ENCODE measurements around the gene CP. TPM values are rescaled to one million over a fixed set of nuclear protein-coding genes. Genes with fewer than 3 reads are reported as not detected.
"Not testable (repeated sequence)": the region's sequence is repeated elsewhere in the genome, so short reads cannot be mapped to it uniquely, and the experiment has no call there.

CP gene
- total RNA-seq, 1 donor from 2014 or later, result not detected

GRCh38 chr3:149231871-149232270 lies 10.2 kb upstream of the CP start:
- Mint-ChIP-seq H3K4me3 (no peak overlapping the region), H3K27ac (no peak overlapping the region), H3K9me3 (no peaks in the 10 kb centered on the region), H3K36me3 (ENCODE audit: low read depth) (no peaks in the 10 kb centered on the region), H3K27me3 (no peaks in the 10 kb centered on the region), H3K4me1 (peaks cover 2% of the 10 kb centered on the region)
- DNase-seq, result no peak
- intact Hi-C loops (cut with micrococcal nuclease), result no loop called here
- ChIA-PET CTCF (no interaction called here), POLR2A (no interaction called here)
- TF ChIP-seq CTCF (IDR thresholded peaks at IDR 0.05), result no peak
- ATAC-seq (ENCODE audit: low read depth), result no peak

DNA sequence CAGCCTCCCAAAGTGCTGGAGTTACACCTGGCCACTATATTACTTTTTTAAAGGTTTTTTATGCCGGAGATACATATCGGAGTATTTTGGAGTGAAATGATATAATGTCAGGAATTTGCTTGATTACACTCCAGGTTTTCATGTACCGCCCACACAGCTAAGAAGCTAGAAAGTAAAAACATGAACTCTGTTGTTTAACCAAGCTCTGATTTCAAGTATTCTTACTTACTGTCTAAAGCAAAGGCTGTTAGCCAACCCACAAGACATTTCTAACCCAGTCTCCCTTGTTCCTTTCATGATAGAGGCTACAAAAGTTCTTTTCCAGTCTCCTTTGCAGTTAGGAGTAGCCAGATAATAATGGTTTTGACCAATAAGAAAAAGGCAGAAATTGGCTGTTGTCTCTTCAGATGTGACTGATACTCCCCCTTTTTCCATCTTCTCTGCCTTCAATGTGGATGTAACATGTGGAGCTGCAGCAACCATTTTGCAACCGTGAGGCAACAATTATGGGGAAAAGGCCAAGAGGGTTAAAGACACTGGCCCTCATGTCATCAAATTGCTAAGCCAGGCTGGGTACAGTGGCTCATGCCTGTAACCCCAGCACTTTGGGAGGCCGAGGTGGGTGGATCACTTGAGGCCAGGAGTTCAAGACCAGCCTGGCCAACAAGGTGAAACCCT lies 6.1 kb upstream of the CP start:
- H3K4me3 Mint-ChIP-seq, result no peak overlapping the region
- no peak for DNase-seq
- TF ChIP-seq CTCF (IDR thresholded peaks at IDR 0.05), result no peak
- ATAC-seq (ENCODE audit: low read depth), result no peak
- no peaks in the 10 kb centered on the region for H3K9me3 Mint-ChIP-seq
- no peaks in the 10 kb centered on the region for H3K36me3 Mint-ChIP-seq (ENCODE audit: low read depth)
- intact Hi-C loops (cut with micrococcal nuclease), result no loop called here
- ChIA-PET POLR2A (interaction anchor here (0.6 kb wide), 1 partner anchor 11 kb away, joined by 3 read pairs; no protein-coding TSS in a partner anchor), CTCF (interaction anchor here (1.2 kb wide), 1 partner anchor 41 kb away, joined by 3 read pairs; no protein-coding TSS in a partner anchor)
- H3K27ac Mint-ChIP-seq, result no peak overlapping the region
- no peaks in the 10 kb centered on the region for H3K27me3 Mint-ChIP-seq
- H3K4me1 Mint-ChIP-seq, result peaks cover 20% of the 10 kb centered on the region

DNA sequence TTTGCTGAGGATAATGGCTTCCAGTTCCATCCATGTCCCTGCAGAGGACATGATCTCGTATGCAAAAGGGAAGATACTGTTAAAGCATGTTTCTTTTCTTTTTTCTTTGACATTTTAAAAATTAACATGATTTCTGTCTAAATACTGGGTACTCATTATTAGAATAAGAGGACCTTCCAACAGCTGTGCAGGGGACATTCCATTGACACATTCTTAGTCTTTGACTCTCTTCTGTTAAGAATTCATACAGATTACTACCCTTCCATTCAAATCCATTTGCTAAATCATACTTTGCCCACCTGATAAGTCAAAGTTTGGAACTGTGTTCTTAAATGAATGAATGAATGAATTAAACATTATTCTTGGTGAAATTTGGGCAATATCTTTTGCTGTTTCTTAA lies 5.1 kb upstream of the CP start:
- CTCF ChIA-PET, result no interaction called here
- POLR2A ChIA-PET, result interaction anchor here (0.6 kb wide), 2 partner anchors 12 to 20 kb away, joined by 3 read pairs; no protein-coding TSS in a partner anchor
- Mint-ChIP-seq H3K4me3 (no peak overlapping the region), H3K4me1 (peaks cover 20% of the 10 kb centered on the region), H3K36me3 (ENCODE audit: low read depth) (no peaks in the 10 kb centered on the region), H3K27ac (peak overlapping the region; percentile 53), H3K9me3 (no peaks in the 10 kb centered on the region), H3K27me3 (no peaks in the 10 kb centered on the region)
- no peak for TF ChIP-seq CTCF (IDR thresholded peaks at IDR 0.05)
- intact Hi-C loops (cut with micrococcal nuclease), result no loop called here
- ATAC-seq (ENCODE audit: low read depth), result no peak
- DNase-seq, result no peak

DNA sequence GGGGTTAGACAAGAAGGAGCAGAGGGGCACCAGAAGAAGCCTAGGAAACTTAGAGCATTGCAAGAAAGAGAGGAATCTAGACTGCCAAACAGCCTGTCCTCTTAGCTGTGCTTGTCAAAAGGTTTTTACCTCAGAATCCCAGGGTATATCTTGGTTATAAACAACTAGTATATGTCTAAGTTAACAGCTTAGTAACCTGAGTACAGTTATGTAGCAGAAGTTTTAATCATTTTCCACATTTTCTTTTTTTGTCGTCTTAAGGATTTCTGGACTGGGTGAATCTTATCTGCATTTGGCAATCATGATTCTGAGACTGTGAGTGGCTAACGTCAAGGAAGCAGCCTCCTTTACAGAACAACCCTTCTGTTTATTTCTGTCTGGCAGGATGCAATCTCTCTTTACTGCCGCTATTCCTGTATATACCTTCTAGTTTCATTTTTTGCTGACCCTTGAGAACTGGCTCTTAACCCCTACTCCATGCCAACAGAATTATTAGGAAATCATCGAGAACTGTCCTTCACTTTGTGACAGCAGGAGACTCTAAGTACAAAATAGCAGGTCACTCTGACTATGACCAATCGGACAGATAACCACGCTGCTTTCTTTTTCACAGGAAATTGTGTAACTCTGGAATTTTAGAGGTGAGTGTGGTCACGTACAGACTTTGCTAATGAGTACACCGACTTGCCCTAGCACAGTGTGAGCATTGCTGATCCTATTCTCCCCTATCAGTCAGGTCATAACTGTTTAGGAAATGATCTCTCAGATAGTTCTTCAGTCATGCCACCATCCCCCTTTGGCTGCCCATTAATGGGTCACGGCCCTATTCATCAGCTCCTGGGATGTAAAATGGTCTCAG lies 3.3 kb upstream of the CP start:
- Mint-ChIP-seq H3K27me3 (no peaks in the 10 kb centered on the region), H3K9me3 (no peaks in the 10 kb centered on the region), H3K27ac (peak overlapping the region; percentile 35), H3K4me1 (peaks cover 20% of the 10 kb centered on the region), H3K36me3 (ENCODE audit: low read depth) (no peaks in the 10 kb centered on the region), H3K4me3 (peak overlapping the region; percentile 76)
- no peak for TF ChIP-seq CTCF (IDR thresholded peaks at IDR 0.05)
- intact Hi-C loops (cut with micrococcal nuclease), result loop anchor here (1.0 to 2.0 kb wide), 2 partner anchors 18 to 22 kb away; no protein-coding TSS in a partner anchor
- DNase-seq (no peak), ATAC-seq (ENCODE audit: low read depth) (peak; percentile 69)
- CTCF ChIA-PET, result no interaction called here
- POLR2A ChIA-PET, result interaction anchor here (0.5 kb wide), 1 partner anchor 8 kb away, joined by 3 read pairs; no protein-coding TSS in a partner anchor

GRCh38 chr3:149223461-149223820 lies 1.8 kb upstream of the CP start:
- Mint-ChIP-seq H3K27ac (no peak overlapping the region), H3K9me3 (no peaks in the 10 kb centered on the region), H3K36me3 (ENCODE audit: low read depth) (no peaks in the 10 kb centered on the region), H3K27me3 (no peaks in the 10 kb centered on the region), H3K4me3 (no peak overlapping the region), H3K4me1 (peaks cover 20% of the 10 kb centered on the region)
- DNase-seq, result no peak
- TF ChIP-seq CTCF (IDR thresholded peaks at IDR 0.05), result no peak
- CTCF ChIA-PET, result no interaction called here
- POLR2A ChIA-PET, result no interaction called here
- intact Hi-C loops (cut with micrococcal nuclease), result no loop called here
- no peak for ATAC-seq (ENCODE audit: low read depth)

DNA sequence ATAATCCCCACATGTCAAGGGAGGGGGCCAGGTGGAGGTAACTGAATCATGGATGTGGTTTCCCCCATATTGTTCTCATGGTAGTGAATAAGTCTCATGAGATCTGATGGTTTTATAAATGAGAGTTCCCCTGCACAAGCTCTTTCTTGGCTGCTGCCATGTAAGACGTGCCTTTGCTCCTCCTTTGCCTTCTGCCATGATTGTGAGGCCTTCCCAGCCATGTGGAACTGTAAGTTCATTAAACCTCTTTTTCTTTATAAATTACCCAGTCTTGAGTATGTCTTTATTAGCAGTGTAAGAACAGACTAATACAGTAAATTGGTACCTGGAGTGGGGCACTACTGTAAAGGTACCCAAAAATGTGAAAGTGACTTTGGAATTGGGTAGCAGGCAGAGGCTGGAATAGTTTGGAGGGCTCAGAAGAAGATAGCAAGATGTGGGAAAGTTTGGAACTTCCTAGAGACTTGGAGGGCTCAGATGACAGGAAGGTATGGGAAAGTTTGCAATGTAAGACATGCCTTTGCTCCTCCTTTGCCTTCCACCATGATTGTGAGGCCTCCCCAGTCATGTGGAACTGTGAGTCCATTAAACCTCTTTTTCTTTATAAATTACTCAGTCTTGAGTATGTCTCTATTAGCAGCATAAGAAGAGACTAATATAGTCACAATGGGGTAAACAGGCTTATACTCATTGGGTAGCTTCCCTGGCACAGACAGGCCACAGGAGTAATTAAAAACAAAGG lies 2.1 kb downstream of the CP start:
- ATAC-seq (ENCODE audit: low read depth); DNase-seq; intact Hi-C loops (cut with micrococcal nuclease); CTCF ChIA-PET; H3K4me1 Mint-ChIP-seq; H3K27ac Mint-ChIP-seq; H3K27me3 Mint-ChIP-seq; POLR2A ChIA-PET; H3K36me3 Mint-ChIP-seq (ENCODE audit: low read depth); H3K4me3 Mint-ChIP-seq; H3K9me3 Mint-ChIP-seq: not testable (repeated sequence)

All from activated B cell treated with CpG ODN at 0.5 μM for 24 hours (primary cell).